SKM-1 (cell line): ENCODE results near the gene YJU2.
"Not testable (repeated sequence)": the region's sequence is repeated elsewhere in the genome, so short reads cannot be mapped to it uniquely, and the experiment has no call there.

Source experiments
- DNase-seq: peaks from one replicate; lab custom pipeline; 2025; ENCODE audit not compliant: unreplicated experiment; lab: John Stamatoyannopoulos, UW

Gene YJU2

GRCh38 chr19:4267101-4267900 is 20.4 kb downstream of the YJU2 start:
- DNase-seq, result peak; percentile 15

GRCh38 chr19:4267901-4268815 is 21.3 kb downstream of the YJU2 start:
- DNase-seq, result no peak

GRCh38 chr19:4268816-4269430 is 22.0 kb downstream of the YJU2 start:
- no peak for DNase-seq

DNA sequence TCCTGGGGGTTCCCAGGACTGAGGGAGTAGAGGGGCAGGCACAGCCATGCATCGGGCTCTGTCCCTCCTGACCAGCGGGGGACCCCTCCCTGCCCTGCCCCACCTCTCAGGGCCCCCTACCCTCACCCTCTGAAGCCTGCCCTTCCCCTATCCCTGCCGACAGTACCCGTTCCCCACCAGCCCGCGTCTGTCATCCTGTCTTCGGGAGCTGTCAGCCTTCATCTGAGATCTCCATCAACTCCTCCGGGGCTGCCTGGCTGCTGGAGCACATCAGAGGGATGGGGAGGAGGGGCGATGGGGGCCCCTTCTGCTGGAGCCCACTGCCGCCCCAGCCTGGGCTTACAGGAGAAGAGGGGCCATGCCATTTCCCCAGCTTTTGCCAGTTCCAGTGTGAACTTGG is 26.0 kb downstream of the YJU2 start:
- no peak for DNase-seq

DNA sequence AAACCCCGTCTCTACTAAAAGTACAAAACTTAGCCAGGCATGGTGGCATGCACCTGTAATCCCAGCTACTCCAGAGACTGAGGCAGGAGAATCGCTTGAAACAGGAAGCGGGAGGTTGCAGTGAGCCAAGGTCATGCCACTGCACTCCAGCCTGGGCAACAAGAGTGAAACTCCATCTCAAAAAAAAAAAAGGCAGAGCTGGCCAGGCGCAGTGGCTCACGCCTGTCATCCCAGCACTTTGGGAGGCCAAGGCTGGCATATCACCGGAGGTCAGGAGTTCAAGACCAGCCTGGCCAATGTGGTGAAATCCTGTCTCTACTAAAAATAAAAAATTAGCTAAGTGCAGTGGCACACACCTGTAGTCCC is 27.4 kb downstream of the YJU2 start:
- DNase-seq, result not testable (repeated sequence)

- no peak for DNase-seq
Measured at GRCh38 chr19:4277191-4277696, 30.4 kb downstream of the YJU2 start.

DNA sequence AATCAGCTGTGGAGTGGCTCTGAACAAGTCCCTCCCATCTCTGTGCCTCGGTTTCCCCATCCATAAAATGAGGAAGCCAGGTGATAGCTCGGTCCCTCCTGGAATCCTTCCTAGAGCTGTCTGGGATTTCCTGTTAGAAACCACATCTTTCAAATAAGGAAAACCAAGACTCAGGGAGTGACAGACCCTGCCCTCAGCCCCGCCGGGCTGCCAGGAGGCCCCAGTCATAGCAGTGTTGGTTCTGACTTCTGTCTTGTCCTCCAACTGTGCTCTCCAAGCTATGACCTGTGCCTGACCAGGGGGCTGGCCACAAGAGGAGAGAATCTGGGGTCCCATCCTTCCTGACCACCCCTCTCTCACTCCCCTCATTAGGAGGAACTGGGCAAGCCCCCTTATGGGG is 31.1 kb downstream of the YJU2 start:
- DNase-seq, result no peak

GRCh38 chr19:4278419-4279266 is 31.8 kb downstream of the YJU2 start, which contains the start of gene SHD:
TSS of gene SHD (plus strand) at chr19:4279266. CDS start at chr19:4280064, 798 bp downstream.
- DNase-seq, result no peak

DNA sequence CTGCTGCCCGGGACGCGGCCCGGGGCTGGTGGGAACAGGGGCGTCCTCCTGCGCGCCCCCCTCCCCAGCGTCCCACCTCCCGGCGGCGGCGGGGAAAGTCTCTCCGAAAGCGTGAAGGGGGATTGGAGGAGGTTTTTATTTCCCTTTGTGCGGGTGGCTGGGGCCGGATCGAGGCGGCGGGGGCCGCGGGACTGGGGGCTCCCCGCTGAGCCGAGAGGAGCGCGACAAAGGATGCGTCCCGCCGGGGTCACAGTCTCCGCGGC is 32.3 kb downstream of the YJU2 start:
- DNase-seq, result no peak

- DNase-seq, result no peak
Measured at GRCh38 chr19:4279530-4280422, 32.9 kb downstream of the YJU2 start.

- no peak for DNase-seq
Measured at GRCh38 chr19:4284176-4284958, 37.5 kb downstream of the YJU2 start.

GRCh38 chr19:4284974-4285373 is 38.1 kb downstream of the YJU2 start:
- DNase-seq, result no peak

GRCh38 chr19:4286141-4286540 is 39.3 kb downstream of the YJU2 start:
- not testable (repeated sequence) for DNase-seq

GRCh38 chr19:4288091-4288777 is 41.4 kb downstream of the YJU2 start:
- DNase-seq, result no peak

DNA sequence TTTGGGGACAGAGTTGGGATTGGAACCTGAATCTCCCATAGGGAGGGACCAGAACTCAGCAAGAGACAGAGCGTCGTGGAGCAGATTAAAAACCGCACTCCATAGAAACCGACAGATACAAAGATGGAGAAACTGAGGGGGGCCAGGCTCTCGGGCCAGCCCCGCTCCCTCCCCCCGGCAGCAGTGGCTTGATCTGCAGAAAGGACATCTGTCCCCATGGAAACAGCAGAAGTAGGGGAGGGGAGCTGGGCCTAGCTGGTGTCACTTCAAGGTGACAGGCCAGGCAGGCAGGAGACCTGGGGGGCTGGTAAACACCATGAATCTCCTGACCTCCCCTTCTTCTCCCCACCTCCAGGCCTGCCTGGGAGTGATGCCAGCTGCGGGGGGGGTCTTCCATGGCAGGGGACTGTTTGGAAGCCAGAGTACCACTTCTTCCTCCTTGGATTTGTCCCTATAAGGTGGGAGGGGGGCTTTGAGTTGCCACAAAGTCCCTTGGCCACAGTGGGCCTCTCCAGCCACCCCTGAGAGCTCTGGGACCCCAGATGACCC is 44.4 kb downstream of the YJU2 start:
- no peak for DNase-seq

DNA sequence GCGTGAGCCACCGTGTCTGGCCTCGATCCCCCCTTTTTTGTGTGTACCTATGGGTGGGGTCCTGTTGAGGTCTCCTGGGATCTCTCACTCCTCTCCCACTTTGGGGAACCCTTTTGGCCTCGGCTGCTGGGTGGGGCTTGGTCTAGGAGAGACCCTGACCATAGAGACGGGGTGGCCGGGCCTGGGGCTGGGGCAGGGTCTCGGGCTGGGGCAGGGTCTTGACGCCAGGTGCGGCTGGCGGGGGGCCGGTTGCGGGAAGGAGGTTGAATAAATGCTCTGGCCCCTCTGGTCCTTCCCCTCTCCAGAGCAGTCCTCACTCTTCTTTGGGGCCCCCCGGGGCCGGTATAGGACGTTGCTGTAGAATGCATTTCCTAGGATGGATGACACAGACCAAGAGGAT is 45.6 kb downstream of the YJU2 start:
- no peak for DNase-seq

DNA sequence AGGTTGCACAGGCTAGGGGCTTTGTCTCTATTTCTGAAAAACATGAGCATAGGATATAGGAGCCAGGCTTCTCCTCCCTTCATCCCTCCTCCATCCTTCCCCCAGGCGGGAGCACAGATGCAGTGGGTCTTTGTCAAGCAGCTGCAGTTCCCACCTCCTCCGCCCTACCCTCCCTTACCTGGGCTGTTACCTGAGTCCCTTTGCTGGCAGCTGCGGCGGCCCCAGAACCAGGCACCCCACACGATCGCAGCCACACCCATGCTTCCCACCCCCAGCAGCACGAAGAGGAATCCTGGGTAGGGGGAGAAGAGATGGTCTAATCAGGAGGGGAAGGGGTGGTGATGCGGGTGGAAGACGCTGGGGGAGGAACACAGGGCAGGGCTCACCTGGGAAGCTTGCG is 47.5 kb downstream of the YJU2 start:
- no peak for DNase-seq
